Skin epidermis (tissue), 12 donors: ENCODE data around the gene CHST3.
"Not testable (repeated sequence)": the region's sequence is repeated elsewhere in the genome, so short reads cannot be mapped to it uniquely, and the experiment has no call there.

Experiments used
- H3K27ac ChIP-seq, 21 experiments: fragments of 200-600 bp; sonication (generic) in 11 of 21; one replicate each; pipeline ENCODE4 v1.5.0; 2020; ENCODE audit warnings: mild to moderate bottlenecking in 3 of 21, inconsistent platforms in 2 of 21, moderate library complexity in 2 of 21
- H3K4me3 ChIP-seq, 7 experiments: fragments of 200-600 bp; sonication (generic) in 2 of 7; one replicate each; pipeline ENCODE4 v1.5.0; 2020; ENCODE audit warnings: inconsistent platforms in 2 of 7, mild to moderate bottlenecking in 2 of 7, moderate library complexity in 1 of 7

Gene CHST3

GRCh38 chr10:71970869-71971268 lies 6.7 kb downstream of the CHST3 start:
- H3K27ac ChIP-seq = peak overlapping the region in 15 of 21 experiments; percentile 12 to 78 (median 67)
- H3K4me3 ChIP-seq = peak overlapping the region in 2 of 7 experiments; percentile 21 to 30

- H3K27ac ChIP-seq = peak overlapping the region in 15 of 21 experiments; percentile 12 to 78 (median 67)
- peak overlapping the region in 2 of 7 experiments; percentile 21 to 30 for H3K4me3 ChIP-seq
Measured at GRCh38 chr10:71971311-71971731, 7.1 kb downstream of the CHST3 start.

GRCh38 chr10:71971769-71972555 lies 7.8 kb downstream of the CHST3 start:
- Histone ChIP-seq H3K27ac (peak overlapping the region in 12 of 21 experiments; percentile 14 to 78 (median 55)), H3K4me3 (peak overlapping the region in 3 of 7 experiments; percentile 9 to 30 (median 21))

GRCh38 chr10:71972746-71973695 lies 8.8 kb downstream of the CHST3 start:
- H3K4me3 ChIP-seq = no peak overlapping the region
- H3K27ac ChIP-seq = peak overlapping the region in 11 of 21 experiments; percentile 2 to 78 (median 64)

- no peak overlapping the region for H3K4me3 ChIP-seq
- H3K27ac ChIP-seq = peak overlapping the region in 13 of 21 experiments; percentile 2 to 76 (median 66)
Measured at GRCh38 chr10:71973777-71974488, 9.7 kb downstream of the CHST3 start.

- H3K27ac ChIP-seq = peak overlapping the region in 14 of 21 experiments; percentile 6 to 76 (median 70)
Measured at GRCh38 chr10:71974489-71975021, 10.4 kb downstream of the CHST3 start.

GRCh38 chr10:71975087-71975870 lies 11.1 kb downstream of the CHST3 start:
- H3K27ac ChIP-seq = peak overlapping the region in 20 of 21 experiments; percentile 6 to 76 (median 67)
- no peak overlapping the region for H3K4me3 ChIP-seq

More at GRCh38 chr10:71974489-71975021, 10.4 kb downstream of the CHST3 start:
- no peak overlapping the region for H3K4me3 ChIP-seq

- H3K27ac ChIP-seq = peak overlapping the region in 20 of 21 experiments; percentile 6 to 76 (median 67)
- H3K4me3 ChIP-seq = no peak overlapping the region
Measured at GRCh38 chr10:71975871-71976725, 11.9 kb downstream of the CHST3 start.

GRCh38 chr10:71977614-71977903 lies 13.4 kb downstream of the CHST3 start:
- H3K4me3 ChIP-seq = not testable (repeated sequence)
- peak overlapping the region in 1 of 21 experiments; percentile 76 for H3K27ac ChIP-seq

GRCh38 chr10:71978476-71978875 lies 14.3 kb downstream of the CHST3 start:
- H3K4me3 ChIP-seq = no peak overlapping the region
- peak overlapping the region in 4 of 21 experiments; percentile 7 to 61 (median 48) for H3K27ac ChIP-seq

- H3K4me3 ChIP-seq = no peak overlapping the region
- H3K27ac ChIP-seq = peak overlapping the region in 5 of 21 experiments; percentile 20 to 61 (median 45)
Measured at GRCh38 chr10:71978988-71979691, 14.9 kb downstream of the CHST3 start.

- Histone ChIP-seq H3K4me3 (no peak overlapping the region), H3K27ac (peak overlapping the region in 5 of 21 experiments; percentile 20 to 61 (median 45))
Measured at GRCh38 chr10:71979692-71980062, 15.5 kb downstream of the CHST3 start.

- peak overlapping the region in 11 of 21 experiments; percentile 35 to 76 (median 47) for H3K27ac ChIP-seq
Measured at GRCh38 chr10:71980181-71981014, 16.2 kb downstream of the CHST3 start.

GRCh38 chr10:71981015-71981875 lies 17.1 kb downstream of the CHST3 start:
- peak overlapping the region in 13 of 21 experiments; percentile 2 to 76 (median 43) for H3K27ac ChIP-seq
- H3K4me3 ChIP-seq = no peak overlapping the region

More at GRCh38 chr10:71980181-71981014, 16.2 kb downstream of the CHST3 start:
- H3K4me3 ChIP-seq = no peak overlapping the region

GRCh38 chr10:71981876-71982230 lies 17.7 kb downstream of the CHST3 start:
- Histone ChIP-seq H3K27ac (peak overlapping the region in 5 of 21 experiments; percentile 2 to 75 (median 53)), H3K4me3 (no peak overlapping the region)
